ENCODE data around the gene RNF114.

DNA sequence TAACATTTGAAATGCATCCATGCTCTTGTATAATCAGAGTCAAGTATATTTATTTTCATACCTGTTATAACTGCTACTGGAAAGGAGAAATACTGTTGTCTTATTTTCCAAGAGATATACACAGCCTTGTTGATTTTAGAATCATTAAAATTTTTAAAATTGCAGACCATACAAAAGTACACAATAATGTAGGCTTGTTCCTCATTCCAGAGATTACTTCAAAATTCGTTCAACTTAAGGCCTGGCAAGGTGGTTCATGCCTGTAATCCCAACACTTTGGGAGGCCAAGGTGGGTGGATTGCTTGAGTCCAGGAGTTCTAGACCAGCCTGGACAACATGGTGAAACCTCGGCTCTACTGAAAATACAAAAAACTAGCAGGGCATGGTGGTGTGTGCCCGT is 6.1 kb downstream of the RNF114 start:
- TF ChIP-seq ZNF23 (tag by site-specific recombination; IDR thresholded peaks at IDR 0.05; ENCODE audit: borderline replicate concordance) (no peak), ZNF530 (tag by site-specific recombination; IDR thresholded peaks at IDR 0.05; ENCODE audit: low read depth) (no peak), ZFP37 (tag by site-specific recombination; IDR thresholded peaks at IDR 0.05) (no peak), ZNF335 (tag by site-specific recombination; conservative IDR thresholded peaks at IDR 0.05) (no peak), BCL11A (tag by site-specific recombination; IDR thresholded peaks at IDR 0.05; ENCODE audit: low read depth) (no peak)
- TF ChIP-seq, protein P1, sequence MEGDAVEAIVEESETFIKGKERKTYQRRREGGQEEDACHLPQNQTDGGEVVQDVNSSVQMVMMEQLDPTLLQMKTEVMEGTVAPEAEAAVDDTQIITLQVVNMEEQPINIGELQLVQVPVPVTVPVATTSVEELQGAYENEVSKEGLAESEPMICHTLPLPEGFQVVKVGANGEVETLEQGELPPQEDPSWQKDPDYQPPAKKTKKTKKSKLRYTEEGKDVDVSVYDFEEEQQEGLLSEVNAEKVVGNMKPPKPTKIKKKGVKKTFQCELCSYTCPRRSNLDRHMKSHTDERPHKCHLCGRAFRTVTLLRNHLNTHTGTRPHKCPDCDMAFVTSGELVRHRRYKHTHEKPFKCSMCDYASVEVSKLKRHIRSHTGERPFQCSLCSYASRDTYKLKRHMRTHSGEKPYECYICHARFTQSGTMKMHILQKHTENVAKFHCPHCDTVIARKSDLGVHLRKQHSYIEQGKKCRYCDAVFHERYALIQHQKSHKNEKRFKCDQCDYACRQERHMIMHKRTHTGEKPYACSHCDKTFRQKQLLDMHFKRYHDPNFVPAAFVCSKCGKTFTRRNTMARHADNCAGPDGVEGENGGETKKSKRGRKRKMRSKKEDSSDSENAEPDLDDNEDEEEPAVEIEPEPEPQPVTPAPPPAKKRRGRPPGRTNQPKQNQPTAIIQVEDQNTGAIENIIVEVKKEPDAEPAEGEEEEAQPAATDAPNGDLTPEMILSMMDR (tag by site-specific recombination; IDR thresholded peaks at IDR 0.05): no peak
- TF ChIP-seq, protein P2, sequence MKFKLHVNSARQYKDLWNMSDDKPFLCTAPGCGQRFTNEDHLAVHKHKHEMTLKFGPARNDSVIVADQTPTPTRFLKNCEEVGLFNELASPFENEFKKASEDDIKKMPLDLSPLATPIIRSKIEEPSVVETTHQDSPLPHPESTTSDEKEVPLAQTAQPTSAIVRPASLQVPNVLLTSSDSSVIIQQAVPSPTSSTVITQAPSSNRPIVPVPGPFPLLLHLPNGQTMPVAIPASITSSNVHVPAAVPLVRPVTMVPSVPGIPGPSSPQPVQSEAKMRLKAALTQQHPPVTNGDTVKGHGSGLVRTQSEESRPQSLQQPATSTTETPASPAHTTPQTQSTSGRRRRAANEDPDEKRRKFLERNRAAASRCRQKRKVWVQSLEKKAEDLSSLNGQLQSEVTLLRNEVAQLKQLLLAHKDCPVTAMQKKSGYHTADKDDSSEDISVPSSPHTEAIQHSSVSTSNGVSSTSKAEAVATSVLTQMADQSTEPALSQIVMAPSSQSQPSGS (tag by site-specific recombination; IDR thresholded peaks at IDR 0.05; ENCODE audit: low read depth): no peak
- TF ChIP-seq, protein P3, sequence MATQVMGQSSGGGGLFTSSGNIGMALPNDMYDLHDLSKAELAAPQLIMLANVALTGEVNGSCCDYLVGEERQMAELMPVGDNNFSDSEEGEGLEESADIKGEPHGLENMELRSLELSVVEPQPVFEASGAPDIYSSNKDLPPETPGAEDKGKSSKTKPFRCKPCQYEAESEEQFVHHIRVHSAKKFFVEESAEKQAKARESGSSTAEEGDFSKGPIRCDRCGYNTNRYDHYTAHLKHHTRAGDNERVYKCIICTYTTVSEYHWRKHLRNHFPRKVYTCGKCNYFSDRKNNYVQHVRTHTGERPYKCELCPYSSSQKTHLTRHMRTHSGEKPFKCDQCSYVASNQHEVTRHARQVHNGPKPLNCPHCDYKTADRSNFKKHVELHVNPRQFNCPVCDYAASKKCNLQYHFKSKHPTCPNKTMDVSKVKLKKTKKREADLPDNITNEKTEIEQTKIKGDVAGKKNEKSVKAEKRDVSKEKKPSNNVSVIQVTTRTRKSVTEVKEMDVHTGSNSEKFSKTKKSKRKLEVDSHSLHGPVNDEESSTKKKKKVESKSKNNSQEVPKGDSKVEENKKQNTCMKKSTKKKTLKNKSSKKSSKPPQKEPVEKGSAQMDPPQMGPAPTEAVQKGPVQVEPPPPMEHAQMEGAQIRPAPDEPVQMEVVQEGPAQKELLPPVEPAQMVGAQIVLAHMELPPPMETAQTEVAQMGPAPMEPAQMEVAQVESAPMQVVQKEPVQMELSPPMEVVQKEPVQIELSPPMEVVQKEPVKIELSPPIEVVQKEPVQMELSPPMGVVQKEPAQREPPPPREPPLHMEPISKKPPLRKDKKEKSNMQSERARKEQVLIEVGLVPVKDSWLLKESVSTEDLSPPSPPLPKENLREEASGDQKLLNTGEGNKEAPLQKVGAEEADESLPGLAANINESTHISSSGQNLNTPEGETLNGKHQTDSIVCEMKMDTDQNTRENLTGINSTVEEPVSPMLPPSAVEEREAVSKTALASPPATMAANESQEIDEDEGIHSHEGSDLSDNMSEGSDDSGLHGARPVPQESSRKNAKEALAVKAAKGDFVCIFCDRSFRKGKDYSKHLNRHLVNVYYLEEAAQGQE (tag by site-specific recombination; IDR thresholded peaks at IDR 0.05): no peak
- TF ChIP-seq, protein P4, sequence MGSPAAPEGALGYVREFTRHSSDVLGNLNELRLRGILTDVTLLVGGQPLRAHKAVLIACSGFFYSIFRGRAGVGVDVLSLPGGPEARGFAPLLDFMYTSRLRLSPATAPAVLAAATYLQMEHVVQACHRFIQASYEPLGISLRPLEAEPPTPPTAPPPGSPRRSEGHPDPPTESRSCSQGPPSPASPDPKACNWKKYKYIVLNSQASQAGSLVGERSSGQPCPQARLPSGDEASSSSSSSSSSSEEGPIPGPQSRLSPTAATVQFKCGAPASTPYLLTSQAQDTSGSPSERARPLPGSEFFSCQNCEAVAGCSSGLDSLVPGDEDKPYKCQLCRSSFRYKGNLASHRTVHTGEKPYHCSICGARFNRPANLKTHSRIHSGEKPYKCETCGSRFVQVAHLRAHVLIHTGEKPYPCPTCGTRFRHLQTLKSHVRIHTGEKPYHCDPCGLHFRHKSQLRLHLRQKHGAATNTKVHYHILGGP (tag by site-specific recombination; IDR thresholded peaks at IDR 0.05): no peak
- TF ChIP-seq, protein P5, sequence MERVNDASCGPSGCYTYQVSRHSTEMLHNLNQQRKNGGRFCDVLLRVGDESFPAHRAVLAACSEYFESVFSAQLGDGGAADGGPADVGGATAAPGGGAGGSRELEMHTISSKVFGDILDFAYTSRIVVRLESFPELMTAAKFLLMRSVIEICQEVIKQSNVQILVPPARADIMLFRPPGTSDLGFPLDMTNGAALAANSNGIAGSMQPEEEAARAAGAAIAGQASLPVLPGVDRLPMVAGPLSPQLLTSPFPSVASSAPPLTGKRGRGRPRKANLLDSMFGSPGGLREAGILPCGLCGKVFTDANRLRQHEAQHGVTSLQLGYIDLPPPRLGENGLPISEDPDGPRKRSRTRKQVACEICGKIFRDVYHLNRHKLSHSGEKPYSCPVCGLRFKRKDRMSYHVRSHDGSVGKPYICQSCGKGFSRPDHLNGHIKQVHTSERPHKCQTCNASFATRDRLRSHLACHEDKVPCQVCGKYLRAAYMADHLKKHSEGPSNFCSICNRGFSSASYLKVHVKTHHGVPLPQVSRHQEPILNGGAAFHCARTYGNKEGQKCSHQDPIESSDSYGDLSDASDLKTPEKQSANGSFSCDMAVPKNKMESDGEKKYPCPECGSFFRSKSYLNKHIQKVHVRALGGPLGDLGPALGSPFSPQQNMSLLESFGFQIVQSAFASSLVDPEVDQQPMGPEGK (tag by site-specific recombination; IDR thresholded peaks at IDR 0.05): no peak
